ENCODE data around the gene HS3ST4.

DNA sequence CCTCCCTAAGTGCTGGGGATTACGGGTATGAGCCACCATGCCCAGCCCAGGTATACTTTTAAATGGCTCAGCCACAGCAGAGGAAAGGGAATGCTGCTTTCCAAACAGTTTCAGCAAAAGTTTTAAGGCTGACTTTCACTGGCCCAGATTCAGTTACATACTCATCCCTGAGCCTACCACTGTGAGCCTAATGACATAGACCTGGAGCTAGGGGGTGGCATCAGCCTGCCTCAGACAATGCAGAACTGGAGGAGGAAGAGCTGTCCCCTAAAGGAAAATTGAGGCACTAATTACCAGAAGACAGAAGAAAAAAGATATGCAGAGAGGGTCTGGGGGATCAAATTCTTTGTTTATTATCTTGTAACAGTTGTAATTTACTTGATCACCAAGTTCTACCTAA, 43.9 kb downstream of the HS3ST4 start:
- no peak for TF ChIP-seq POLR2A (IDR thresholded peaks at IDR 0.05)
- TF ChIP-seq, protein P1, sequence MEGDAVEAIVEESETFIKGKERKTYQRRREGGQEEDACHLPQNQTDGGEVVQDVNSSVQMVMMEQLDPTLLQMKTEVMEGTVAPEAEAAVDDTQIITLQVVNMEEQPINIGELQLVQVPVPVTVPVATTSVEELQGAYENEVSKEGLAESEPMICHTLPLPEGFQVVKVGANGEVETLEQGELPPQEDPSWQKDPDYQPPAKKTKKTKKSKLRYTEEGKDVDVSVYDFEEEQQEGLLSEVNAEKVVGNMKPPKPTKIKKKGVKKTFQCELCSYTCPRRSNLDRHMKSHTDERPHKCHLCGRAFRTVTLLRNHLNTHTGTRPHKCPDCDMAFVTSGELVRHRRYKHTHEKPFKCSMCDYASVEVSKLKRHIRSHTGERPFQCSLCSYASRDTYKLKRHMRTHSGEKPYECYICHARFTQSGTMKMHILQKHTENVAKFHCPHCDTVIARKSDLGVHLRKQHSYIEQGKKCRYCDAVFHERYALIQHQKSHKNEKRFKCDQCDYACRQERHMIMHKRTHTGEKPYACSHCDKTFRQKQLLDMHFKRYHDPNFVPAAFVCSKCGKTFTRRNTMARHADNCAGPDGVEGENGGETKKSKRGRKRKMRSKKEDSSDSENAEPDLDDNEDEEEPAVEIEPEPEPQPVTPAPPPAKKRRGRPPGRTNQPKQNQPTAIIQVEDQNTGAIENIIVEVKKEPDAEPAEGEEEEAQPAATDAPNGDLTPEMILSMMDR (IDR thresholded peaks at IDR 0.05) = no peak

Data from thyroid gland (tissue), 4 donors.